GM21528 (cell line): ENCODE data around the gene C2orf92.
"Not testable (repeated sequence)": the region's sequence is repeated elsewhere in the genome, so short reads cannot be mapped to it uniquely, and the experiment has no call there.

ENCODE experiments used
- ATAC-seq: cut with Tn5 transposase; IDR thresholded peaks from one replicate; pipeline ENCODE4 v1.9.1; 2021; ENCODE audit warnings: mild to moderate bottlenecking, moderate library complexity; ENCODE audit not compliant: unreplicated experiment, low FRiP score

The C2orf92 gene

GRCh38 chr2:97659256-97660043, 10.1 kb upstream of the C2orf92 start:
- no peak for ATAC-seq

DNA sequence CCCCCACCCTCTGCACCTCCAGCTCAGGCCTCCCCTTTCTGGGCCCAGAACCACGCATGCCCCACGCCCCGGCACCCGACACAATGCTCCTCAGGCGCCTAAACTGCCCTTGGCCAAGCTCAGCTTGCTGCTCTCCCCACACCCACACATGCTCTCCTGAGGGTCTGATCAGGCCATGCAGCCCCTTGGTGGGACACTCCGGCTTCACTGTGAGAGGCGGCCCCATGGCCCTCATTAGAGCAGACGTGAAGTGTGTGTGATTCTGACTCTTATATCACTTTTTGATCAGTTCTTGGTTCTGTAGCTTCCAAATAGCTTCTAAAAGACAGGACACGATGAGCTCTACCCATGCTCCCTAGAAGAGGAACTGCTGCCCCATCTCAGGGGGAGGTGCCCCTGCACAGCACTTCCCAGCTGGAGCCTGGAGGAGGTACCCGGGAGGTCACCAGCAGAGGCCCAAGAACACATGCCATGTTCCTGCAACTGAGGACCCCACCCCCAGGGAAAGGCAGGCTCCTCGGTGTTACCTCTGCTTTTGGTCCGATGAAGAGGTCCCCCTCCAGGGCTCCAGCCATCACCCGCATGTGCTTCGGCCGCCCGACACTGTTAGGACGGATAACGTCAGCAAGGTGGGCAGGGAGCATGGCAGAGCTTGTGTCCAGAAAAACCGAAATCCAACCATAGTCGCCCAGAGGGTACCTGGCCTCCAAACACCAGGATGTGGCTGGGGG, 9.3 kb upstream of the C2orf92 start:
- no peak for ATAC-seq

DNA sequence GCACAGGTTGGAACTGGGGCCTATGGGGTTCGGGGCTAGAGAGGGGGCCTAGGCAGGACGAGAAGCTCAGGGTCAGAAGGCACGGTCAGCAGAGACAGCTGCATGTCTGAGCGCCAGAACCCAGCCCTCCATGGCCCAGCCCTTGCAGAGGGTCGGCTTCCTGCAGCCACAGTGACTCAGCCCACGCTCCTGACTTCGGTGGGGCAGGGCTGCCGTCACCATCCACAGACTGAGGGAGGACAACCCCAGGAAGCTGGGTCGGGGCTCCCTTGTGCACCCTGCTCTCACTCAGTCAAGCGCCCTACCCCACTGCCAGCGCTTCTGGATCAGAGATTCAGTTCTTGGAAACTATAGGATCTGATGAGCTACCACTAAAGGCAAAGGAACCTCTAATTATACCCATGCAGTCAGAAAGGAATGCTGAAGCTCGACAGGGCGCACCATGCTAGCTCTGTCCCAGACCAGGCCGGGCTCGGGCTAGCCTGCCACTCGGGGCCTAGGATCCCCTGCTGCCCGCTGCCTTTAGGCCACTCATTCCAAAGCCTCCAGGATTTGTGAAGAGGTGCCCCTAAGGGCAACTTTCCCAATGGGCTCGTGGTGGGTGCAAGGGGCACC, 8.6 kb upstream of the C2orf92 start:
- ATAC-seq, result no peak

- ATAC-seq, result no peak
Measured at GRCh38 chr2:97661927-97662326, 7.6 kb upstream of the C2orf92 start.

DNA sequence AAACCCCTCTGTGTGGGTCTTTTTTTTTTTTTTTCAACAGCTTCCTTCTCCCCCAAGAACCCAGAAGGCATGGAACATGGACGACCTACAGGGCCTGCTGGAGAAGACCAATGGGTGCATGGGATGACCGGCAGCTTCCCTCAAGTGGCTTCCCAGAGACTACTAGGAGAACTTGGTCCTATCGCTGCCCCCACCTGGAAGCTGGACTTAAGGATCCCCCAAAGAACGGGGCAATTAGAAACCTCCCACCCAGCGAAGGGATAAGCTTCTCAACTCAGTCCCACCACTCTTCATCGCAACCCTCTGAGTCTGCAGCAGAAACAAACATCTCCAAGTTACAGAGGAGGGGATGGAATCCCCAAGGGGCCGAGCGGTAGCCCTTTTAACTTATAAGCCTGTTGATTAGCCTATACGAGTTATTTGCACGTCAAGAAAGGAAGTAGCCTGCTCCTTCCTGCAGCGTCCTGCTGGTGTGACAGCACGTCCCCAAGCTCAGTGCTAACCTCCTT, 7.1 kb upstream of the C2orf92 start:
- no peak for ATAC-seq

DNA sequence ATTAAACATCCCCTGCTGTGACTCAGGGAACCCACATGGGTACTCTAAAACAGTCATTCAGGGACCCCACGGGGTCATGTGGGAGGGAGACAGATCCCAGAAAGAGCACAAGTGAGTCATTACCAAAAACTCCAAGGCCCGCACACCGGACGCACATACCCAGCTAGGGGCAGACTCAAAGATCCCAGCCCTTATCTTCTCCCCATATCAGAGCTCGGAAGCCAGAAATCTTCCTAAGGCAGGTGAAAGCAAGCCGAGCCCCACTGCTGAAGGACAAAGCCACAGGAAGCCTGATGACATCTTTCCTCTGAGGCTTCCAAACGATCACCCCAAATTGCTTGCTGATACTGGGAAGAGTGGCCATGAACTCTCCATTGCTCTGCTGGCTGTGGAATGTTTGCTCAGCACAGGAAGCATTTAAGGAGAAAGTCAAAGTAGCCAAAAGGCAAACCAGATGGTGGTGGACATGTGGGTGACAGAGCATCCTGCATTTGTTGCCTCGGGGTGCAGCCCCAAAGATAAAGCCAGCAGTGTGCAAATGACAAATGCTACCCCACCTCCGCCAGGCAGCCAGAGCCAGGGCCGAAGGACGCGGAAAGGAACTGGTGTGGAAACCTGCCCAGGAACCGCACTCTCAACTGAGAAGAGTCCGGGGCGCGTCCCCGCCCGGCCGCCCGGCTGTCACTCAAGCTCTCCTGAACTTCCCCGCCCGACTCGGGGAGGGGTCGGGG, 6.5 kb upstream of the C2orf92 start:
- peak; percentile 49 for ATAC-seq

- no peak for ATAC-seq
Measured at GRCh38 chr2:97663626-97663961, 5.9 kb upstream of the C2orf92 start.

- ATAC-seq, result peak; percentile 91
Measured at GRCh38 chr2:97663962-97664635, 5.4 kb upstream of the C2orf92 start, which contains the start of gene ACTR1B. ACTR1B (minus strand) TSS chr2:97664044; CDS start chr2:97663890, 154 bp downstream.

DNA sequence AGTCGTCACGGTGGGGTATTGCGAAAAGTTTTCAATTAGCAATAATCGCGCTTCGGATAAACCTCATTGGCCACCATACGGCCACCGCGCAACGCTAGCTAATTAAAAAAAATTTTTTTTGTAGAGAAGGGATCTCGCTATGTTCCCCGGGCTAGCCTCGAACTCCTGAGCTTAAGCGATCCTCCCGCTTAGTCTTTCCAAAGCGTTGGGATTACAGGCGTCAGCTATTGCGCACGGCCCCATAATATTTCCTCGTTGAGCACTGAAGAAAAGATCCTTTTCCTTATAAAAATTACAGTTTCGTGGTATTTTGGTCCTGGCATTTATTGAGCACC, 4.9 kb upstream of the C2orf92 start:
- no peak for ATAC-seq

DNA sequence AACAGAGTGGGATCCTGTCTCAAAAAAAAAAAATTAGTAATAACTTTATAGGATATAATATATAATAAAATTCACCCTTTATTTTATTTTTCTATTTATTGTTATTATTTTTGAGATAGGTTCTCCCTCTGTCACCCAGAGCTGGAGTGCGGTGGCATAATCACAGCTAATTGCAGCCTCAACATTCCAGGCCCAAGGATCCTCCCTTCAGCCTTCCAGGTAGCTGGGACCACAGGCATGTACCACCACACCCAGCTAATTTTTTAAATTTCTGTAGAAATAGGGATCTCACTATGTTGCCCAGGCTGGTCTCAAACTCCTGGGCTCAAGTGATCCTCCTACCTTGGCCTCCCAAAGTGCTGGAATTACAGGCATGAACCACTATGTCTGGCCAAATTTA, 958 bp downstream of the C2orf92 start:
- no peak for ATAC-seq

- no peak for ATAC-seq
Measured at GRCh38 chr2:97671526-97671925, 2.0 kb downstream of the C2orf92 start.

- ATAC-seq, result not testable (repeated sequence)
Measured at GRCh38 chr2:97672606-97673140, 3.2 kb downstream of the C2orf92 start.

- no peak for ATAC-seq
Measured at GRCh38 chr2:97673182-97673914, 3.8 kb downstream of the C2orf92 start.

GRCh38 chr2:97673915-97674283, 4.4 kb downstream of the C2orf92 start:
- ATAC-seq, result no peak

- ATAC-seq, result no peak
Measured at GRCh38 chr2:97675430-97676113, 6.1 kb downstream of the C2orf92 start.

GRCh38 chr2:97676620-97677019, 7.1 kb downstream of the C2orf92 start:
- no peak for ATAC-seq

DNA sequence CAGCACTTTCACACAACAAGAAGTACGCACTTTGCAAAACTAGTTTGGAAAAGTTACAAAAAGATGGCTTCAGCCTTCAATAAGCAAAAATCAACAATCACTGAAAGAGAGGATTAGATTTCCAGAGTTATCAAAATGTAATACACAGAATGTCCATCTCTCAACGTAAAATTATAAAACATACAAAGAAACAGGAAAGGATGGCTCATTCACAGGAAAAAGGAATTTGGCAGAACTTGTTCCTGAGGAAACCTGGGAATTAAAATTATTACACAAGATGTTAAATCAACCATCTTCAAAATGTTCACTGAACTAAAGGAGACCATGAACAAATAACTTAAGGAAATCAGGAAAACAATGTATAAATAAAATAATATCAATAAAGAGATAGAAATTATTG, 8.0 kb downstream of the C2orf92 start:
- no peak for ATAC-seq

- ATAC-seq, result no peak
Measured at GRCh38 chr2:97678298-97678697, 8.8 kb downstream of the C2orf92 start.

- ATAC-seq, result not testable (repeated sequence)
Measured at GRCh38 chr2:97687235-97687634, 17.7 kb downstream of the C2orf92 start.
